GM23338 (cell line): ENCODE measurements around the gene FCN3.

Experiments used
- CTCF ChIP-seq, 2 experiments: fragments of 200-600 bp in 1 of 2; sonication (generic) in 1 of 2; conservative IDR thresholded peaks; 2 replicates each; pipeline versions ENCODE4 v1.5.1 to v1.6.1; 2016 to 2017; ENCODE audit warnings: antibody characterized with exemption in 2 of 2, low read depth in 2 of 2, mild to moderate bottlenecking in 2 of 2, moderate library complexity in 1 of 2
- EZH2 ChIP-seq: fragments of 200-600 bp; sonication (generic); IDR thresholded peaks from one replicate; pipeline ENCODE4 v1.8.0; 2017; ENCODE audit warnings: antibody characterized with exemption, mild to moderate bottlenecking, low read depth; ENCODE audit not compliant: unreplicated experiment
- EZH2phosphoT487 ChIP-seq: fragments of 200-600 bp; sonication (generic); IDR thresholded peaks from one replicate; pipeline ENCODE4 v1.8.1; 2018; ENCODE audit warnings: antibody characterized with exemption; ENCODE audit not compliant: unreplicated experiment
- JUNB ChIP-seq: IDR thresholded peaks from one replicate; pipeline ENCODE4 v1.6.1; 2016; ENCODE audit warnings: antibody characterized with exemption; ENCODE audit not compliant: unreplicated experiment
- POLR2AphosphoS5 ChIP-seq: IDR thresholded peaks from 2 replicates; pipeline ENCODE4 v1.6.1; 2016; ENCODE audit warnings: antibody characterized with exemption, low read depth
- STAT1 ChIP-seq: IDR thresholded peaks from one replicate; pipeline ENCODE4 v1.6.1; 2016; ENCODE audit warnings: antibody characterized with exemption; ENCODE audit not compliant: unreplicated experiment

- TF ChIP-seq CTCF (conservative IDR thresholded peaks at IDR 0.05; ENCODE audit: low read depth in 2 of 2): no peak
- TF ChIP-seq EZH2: no peak
- no peak for TF ChIP-seq EZH2phosphoT487
- TF ChIP-seq POLR2AphosphoS5: no peak
- no peak for TF ChIP-seq JUNB
- no peak for TF ChIP-seq STAT1
Observed at GRCh38 chr1:27331426-27331825, 43.2 kb downstream of the FCN3 start.
